Measurements from ENCODE around the gene SMG6. TPM values are rescaled to one million over a fixed set of nuclear protein-coding genes. Genes with fewer than 3 reads are reported as not detected.
A peak's percentile ranks its signal among the peaks of the same experiment; 100 is the strongest.

SMG6 gene
- total and polyA plus RNA-seq, 2 of the 13 experiments (the other 11 are each of a cell fraction or from before 2014, with no cell fraction given) = 4.6 to 14.6 TPM

GRCh38 chr17:2057760-2058585, 245.6 kb downstream of the SMG6 start (continued):
- TF ChIP-seq ZBTB33 (CRISPR knock-in tag; IDR thresholded peaks at IDR 0.05) (peak; percentile 66; the same call in 1 of the 2 replicates), MED8 (CRISPR knock-in tag; IDR thresholded peaks at IDR 0.05; ENCODE audit: insufficient replicate concordance) (no peak), CEBPG (CRISPR knock-in tag; IDR thresholded peaks at IDR 0.05) (no peak), IRF1 (CRISPR knock-in tag; IDR thresholded peaks at IDR 0.05; ENCODE audit: low read depth) (no peak), ZNF142 (CRISPR knock-in tag; IDR thresholded peaks at IDR 0.05) (no peak), MLX (CRISPR knock-in tag; IDR thresholded peaks at IDR 0.05) (no peak), ZNF770 (CRISPR knock-in tag; IDR thresholded peaks at IDR 0.05) (no peak), ZNF501 (CRISPR knock-in tag; IDR thresholded peaks at IDR 0.05) (no peak)

Measured in HepG2 (cell line).